ENCODE data around the gene DMD. TPM values are rescaled to one million over a fixed set of nuclear protein-coding genes. Genes with fewer than 3 reads are reported as not detected.

The DMD gene
- total RNA-seq, 1 donor from 2014 or later = 22.9 TPM

- no peaks in the 10 kb centered on the region for H3K4me1 Mint-ChIP-seq
- H3K9me3 Mint-ChIP-seq = no peaks in the 10 kb centered on the region
- ATAC-seq (ENCODE audit: low read depth) = no peak
Measured at GRCh38 chrX:31606771-31607170, 1604.6 kb downstream of the DMD start.

GRCh38 chrX:31604629-31605221 lies 1606.6 kb downstream of the DMD start:
- POLR2A ChIA-PET = no interaction called here
- CTCF ChIA-PET = no interaction called here
- intact Hi-C loops (cut with micrococcal nuclease) = no loop called here

More at GRCh38 chrX:31606771-31607170, 1604.6 kb downstream of the DMD start:
- intact Hi-C loops (cut with micrococcal nuclease) = no loop called here
- H3K4me3 Mint-ChIP-seq = no peak overlapping the region
- ChIA-PET CTCF (no interaction called here), POLR2A (no interaction called here)
- no peak for DNase-seq
- no peak overlapping the region for H3K27ac Mint-ChIP-seq
- no peaks in the 10 kb centered on the region for H3K27me3 Mint-ChIP-seq
- H3K36me3 Mint-ChIP-seq (ENCODE audit: low read depth) = no peaks in the 10 kb centered on the region
- no peak for TF ChIP-seq CTCF (IDR thresholded peaks at IDR 0.05)

GRCh38 chrX:31603411-31604120 lies 1607.8 kb downstream of the DMD start:
- H3K9me3 Mint-ChIP-seq = no peaks in the 10 kb centered on the region
- ATAC-seq (ENCODE audit: low read depth) = no peak
- intact Hi-C loops (cut with micrococcal nuclease) = no loop called here
- H3K27ac Mint-ChIP-seq = no peak overlapping the region
- ChIA-PET POLR2A (no interaction called here), CTCF (no interaction called here)
- DNase-seq = no peak
- no peaks in the 10 kb centered on the region for H3K27me3 Mint-ChIP-seq
- H3K4me1 Mint-ChIP-seq = no peaks in the 10 kb centered on the region
- H3K36me3 Mint-ChIP-seq (ENCODE audit: low read depth) = no peaks in the 10 kb centered on the region
- no peak overlapping the region for H3K4me3 Mint-ChIP-seq
- TF ChIP-seq CTCF (IDR thresholded peaks at IDR 0.05) = no peak

More at GRCh38 chrX:31604629-31605221, 1606.6 kb downstream of the DMD start:
- H3K27me3 Mint-ChIP-seq = no peaks in the 10 kb centered on the region
- no peaks in the 10 kb centered on the region for H3K4me1 Mint-ChIP-seq
- no peak for ATAC-seq (ENCODE audit: low read depth)
- H3K27ac Mint-ChIP-seq = no peak overlapping the region
- no peaks in the 10 kb centered on the region for H3K9me3 Mint-ChIP-seq
- DNase-seq = no peak
- H3K4me3 Mint-ChIP-seq = no peak overlapping the region
- no peaks in the 10 kb centered on the region for H3K36me3 Mint-ChIP-seq (ENCODE audit: low read depth)
- no peak for TF ChIP-seq CTCF (IDR thresholded peaks at IDR 0.05)

GRCh38 chrX:31600823-31601222 lies 1610.5 kb downstream of the DMD start:
- H3K27ac Mint-ChIP-seq = no peak overlapping the region
- H3K36me3 Mint-ChIP-seq (ENCODE audit: low read depth) = no peaks in the 10 kb centered on the region
- no peak for TF ChIP-seq CTCF (IDR thresholded peaks at IDR 0.05)
- DNase-seq (no peak), ATAC-seq (ENCODE audit: low read depth) (no peak)
- H3K27me3 Mint-ChIP-seq = no peaks in the 10 kb centered on the region
- ChIA-PET POLR2A (no interaction called here), CTCF (no interaction called here)
- intact Hi-C loops (cut with micrococcal nuclease) = no loop called here
- no peaks in the 10 kb centered on the region for H3K4me1 Mint-ChIP-seq
- no peak overlapping the region for H3K4me3 Mint-ChIP-seq
- no peaks in the 10 kb centered on the region for H3K9me3 Mint-ChIP-seq

- H3K27ac Mint-ChIP-seq = no peak overlapping the region
- H3K4me3 Mint-ChIP-seq = no peak overlapping the region
- ChIA-PET CTCF (no interaction called here), POLR2A (no interaction called here)
- intact Hi-C loops (cut with micrococcal nuclease) = no loop called here
- H3K9me3 Mint-ChIP-seq = no peaks in the 10 kb centered on the region
- no peak for TF ChIP-seq CTCF (IDR thresholded peaks at IDR 0.05)
- H3K27me3 Mint-ChIP-seq = no peaks in the 10 kb centered on the region
- no peak for ATAC-seq (ENCODE audit: low read depth)
- H3K4me1 Mint-ChIP-seq = no peaks in the 10 kb centered on the region
- H3K36me3 Mint-ChIP-seq (ENCODE audit: low read depth) = no peaks in the 10 kb centered on the region
- DNase-seq = no peak
Measured at GRCh38 chrX:31593353-31593752, 1618.0 kb downstream of the DMD start.
